HEK293 (cell line): ENCODE results near the gene SLC27A2.

ENCODE experiments used
- CTCF ChIA-PET: fragments of 350-600 bp; formaldehyde crosslinking; extraction: SDS; loops from one replicate; lab custom pipeline; 2021; ENCODE audit warnings: antibody characterized with exemption; lab: Yijun Ruan, JAX
- POLR2A ChIA-PET: fragments of 300-600 bp; formaldehyde crosslinking; extraction: SDS; loops from one replicate; lab custom pipeline; 2020; ENCODE audit warnings: antibody characterized with exemption, inconsistent platforms; lab: Yijun Ruan, JAX
- H3K27ac ChIP-seq: fragments of 200-500 bp; sonication (Bioruptor generic); 2 replicates; pipeline ENCODE4 v1.5.1; 2014; ENCODE audit warnings: low read depth, low read length, control low read depth, inconsistent platforms; ENCODE audit errors: extremely low read depth
- H3K36me3 ChIP-seq, 2 experiments: fragments of 200-500 bp in 1 of 2; sonication (Bioruptor generic) in 1 of 2; 1 replicate in 1 of 2; 2 replicates in 1 of 2; pipeline ENCODE4 v1.5.1; 2014 to 2017; ENCODE audit warnings: inconsistent platforms in 2 of 2, low read length in 2 of 2; ENCODE audit not compliant: control insufficient read depth in 2 of 2, insufficient read depth in 1 of 2
- H3K4me1 ChIP-seq: fragments of 200-500 bp; sonication (Bioruptor generic); 2 replicates; pipeline ENCODE4 v1.5.1; 2014; ENCODE audit warnings: mild to moderate bottlenecking, low read length, inconsistent platforms; ENCODE audit not compliant: control insufficient read depth, insufficient read depth
- H3K4me3 ChIP-seq: 2 replicates; pipeline ENCODE4 v1.5.1; 2011; ENCODE audit warnings: low read depth, mild to moderate bottlenecking, control low read depth, low read length, moderate library complexity
- H3K9me3 ChIP-seq: fragments of 200-500 bp; sonication (Bioruptor generic); 2 replicates; pipeline ENCODE4 v1.5.1; 2014; ENCODE audit warnings: low read depth, low read length, inconsistent platforms; ENCODE audit not compliant: control insufficient read depth, insufficient read depth
- AEBP2 ChIP-seq: fragments of 450-650 bp; formaldehyde crosslinking; IDR thresholded peaks from 2 replicates; pipeline ENCODE4 v1.5.1; 2016; ENCODE audit warnings: missing biosample characterization, missing genetic modification characterization, borderline replicate concordance
- KLF8 ChIP-seq: fragments of 450-650 bp; formaldehyde crosslinking; IDR thresholded peaks from 2 replicates; pipeline ENCODE4 v1.5.1; 2016; ENCODE audit warnings: missing biosample characterization, missing genetic modification characterization
- PRDM4 ChIP-seq: fragments of 450-650 bp; formaldehyde crosslinking; IDR thresholded peaks from 2 replicates; pipeline ENCODE4 v1.5.1; 2017; ENCODE audit warnings: missing biosample characterization, missing genetic modification characterization
- RBAK ChIP-seq: fragments of 450-650 bp; formaldehyde crosslinking; IDR thresholded peaks from 2 replicates; pipeline ENCODE4 v1.5.1; 2016; ENCODE audit warnings: missing biosample characterization, missing genetic modification characterization
- ZBTB49 ChIP-seq: fragments of 450-650 bp; formaldehyde crosslinking; IDR thresholded peaks from 2 replicates; pipeline ENCODE4 v1.5.1; 2016; ENCODE audit warnings: missing biosample characterization, missing genetic modification characterization, low read depth
- ZBTB7A ChIP-seq: fragments of 450-650 bp; formaldehyde crosslinking; IDR thresholded peaks from 2 replicates; pipeline ENCODE4 v1.5.1; 2016; ENCODE audit warnings: low read depth, missing biosample characterization, missing genetic modification characterization
- ZBTB8A ChIP-seq: fragments of 450-650 bp; formaldehyde crosslinking; IDR thresholded peaks from 2 replicates; pipeline ENCODE4 v1.5.1; 2016; ENCODE audit warnings: missing biosample characterization, missing genetic modification characterization
- ZFHX2 ChIP-seq: fragments of 450-650 bp; formaldehyde crosslinking; conservative IDR thresholded peaks from 2 replicates; pipeline ENCODE4 v1.5.1; 2016; ENCODE audit warnings: missing biosample characterization, missing genetic modification characterization
- ZNF140 ChIP-seq: fragments of 450-650 bp; formaldehyde crosslinking; IDR thresholded peaks from 2 replicates; pipeline ENCODE4 v1.5.1; 2016; ENCODE audit warnings: missing biosample characterization, missing genetic modification characterization
- ZNF23 ChIP-seq: fragments of 450-650 bp; formaldehyde crosslinking; IDR thresholded peaks from 2 replicates; pipeline ENCODE4 v1.5.1; 2016; ENCODE audit warnings: missing biosample characterization, missing genetic modification characterization, borderline replicate concordance
- ZNF266 ChIP-seq: fragments of 450-650 bp; formaldehyde crosslinking; IDR thresholded peaks from 2 replicates; pipeline ENCODE4 v1.5.1; 2016; ENCODE audit warnings: missing biosample characterization, missing genetic modification characterization, low read depth
- ZNF366 ChIP-seq: fragments of 450-650 bp; formaldehyde crosslinking; conservative IDR thresholded peaks from 2 replicates; pipeline ENCODE4 v1.5.1; 2016; ENCODE audit warnings: missing biosample characterization, missing genetic modification characterization
- ZNF560 ChIP-seq: fragments of 450-650 bp; formaldehyde crosslinking; IDR thresholded peaks from 2 replicates; pipeline ENCODE4 v1.5.1; 2017; ENCODE audit warnings: missing biosample characterization, missing genetic modification characterization, borderline replicate concordance
- ZNF596 ChIP-seq: fragments of 450-650 bp; IDR thresholded peaks from 2 replicates; pipeline ENCODE4 v1.5.0; 2018; ENCODE audit warnings: missing biosample characterization, mild to moderate bottlenecking, missing genetic modification characterization, moderate library complexity
- ZNF610 ChIP-seq: fragments of 450-650 bp; formaldehyde crosslinking; IDR thresholded peaks from 2 replicates; pipeline ENCODE4 v1.5.1; 2016; ENCODE audit warnings: missing biosample characterization, missing genetic modification characterization, borderline replicate concordance
- ZNF670 ChIP-seq: fragments of 450-650 bp; formaldehyde crosslinking; IDR thresholded peaks from 2 replicates; pipeline ENCODE4 v1.5.1; 2016; ENCODE audit warnings: missing biosample characterization, missing genetic modification characterization, low read depth
- ZNF747 ChIP-seq: fragments of 450-650 bp; formaldehyde crosslinking; IDR thresholded peaks from 2 replicates; pipeline ENCODE4 v1.5.1; 2016; ENCODE audit warnings: missing biosample characterization, missing genetic modification characterization
- ZNF768 ChIP-seq: fragments of 450-650 bp; formaldehyde crosslinking; IDR thresholded peaks from 2 replicates; pipeline ENCODE4 v1.5.1; 2018; ENCODE audit warnings: missing biosample characterization, mild to moderate bottlenecking, missing genetic modification characterization
- ZNF837 ChIP-seq: fragments of 450-650 bp; formaldehyde crosslinking; IDR thresholded peaks from 2 replicates; pipeline ENCODE4 v1.5.1; 2016; ENCODE audit warnings: missing biosample characterization, missing genetic modification characterization
- ZSCAN23 ChIP-seq: fragments of 450-650 bp; formaldehyde crosslinking; IDR thresholded peaks from 2 replicates; pipeline ENCODE4 v1.5.1; 2016; ENCODE audit warnings: missing biosample characterization, missing genetic modification characterization
- ZSCAN4 ChIP-seq: fragments of 450-650 bp; formaldehyde crosslinking; IDR thresholded peaks from 2 replicates; pipeline ENCODE4 v1.5.1; 2017; ENCODE audit warnings: missing biosample characterization, missing genetic modification characterization
- TF ChIP-seq, protein P1 (sequence below): fragments of 450-650 bp; formaldehyde crosslinking; IDR thresholded peaks from 2 replicates; pipeline ENCODE4 v1.5.1; 2016; ENCODE audit warnings: missing biosample characterization, missing genetic modification characterization, low read depth

The SLC27A2 gene

GRCh38 chr15:50257332-50257731 is 75.3 kb downstream of the SLC27A2 start (continued):
- TF ChIP-seq ZNF610 (tag by site-specific recombination) (no peak), ZSCAN4 (no peak), ZBTB49 (tag by site-specific recombination) (no peak), AEBP2 (tag by site-specific recombination) (no peak), ZNF837 (tag by site-specific recombination) (no peak), ZBTB8A (no peak), PRDM4 (no peak), ZNF23 (no peak), ZNF366 (tag by site-specific recombination) (no peak), RBAK (no peak), ZBTB7A (no peak)

- no peaks in the 10 kb centered on the region for H3K9me3 ChIP-seq
- H3K27ac ChIP-seq, result no peak overlapping the region
- CTCF ChIA-PET, result no interaction called here
- no peak overlapping the region for H3K4me3 ChIP-seq
- POLR2A ChIA-PET, result no interaction called here
- H3K36me3 ChIP-seq, result no peaks in the 10 kb centered on the region
- H3K4me1 ChIP-seq, result no peaks in the 10 kb centered on the region
- TF ChIP-seq ZNF266 (tag by site-specific recombination) (no peak), ZNF610 (tag by site-specific recombination) (no peak), ZNF747 (tag by site-specific recombination) (no peak), ZNF596 (tag by site-specific recombination) (no peak), KLF8 (tag by site-specific recombination) (no peak), ZNF670 (tag by site-specific recombination) (no peak), ZSCAN23 (tag by site-specific recombination) (no peak), ZNF768 (tag by site-specific recombination) (no peak), ZNF140 (no peak), ZFHX2 (tag by site-specific recombination) (no peak), ZNF560 (tag by site-specific recombination) (no peak)
- TF ChIP-seq, protein P1, sequence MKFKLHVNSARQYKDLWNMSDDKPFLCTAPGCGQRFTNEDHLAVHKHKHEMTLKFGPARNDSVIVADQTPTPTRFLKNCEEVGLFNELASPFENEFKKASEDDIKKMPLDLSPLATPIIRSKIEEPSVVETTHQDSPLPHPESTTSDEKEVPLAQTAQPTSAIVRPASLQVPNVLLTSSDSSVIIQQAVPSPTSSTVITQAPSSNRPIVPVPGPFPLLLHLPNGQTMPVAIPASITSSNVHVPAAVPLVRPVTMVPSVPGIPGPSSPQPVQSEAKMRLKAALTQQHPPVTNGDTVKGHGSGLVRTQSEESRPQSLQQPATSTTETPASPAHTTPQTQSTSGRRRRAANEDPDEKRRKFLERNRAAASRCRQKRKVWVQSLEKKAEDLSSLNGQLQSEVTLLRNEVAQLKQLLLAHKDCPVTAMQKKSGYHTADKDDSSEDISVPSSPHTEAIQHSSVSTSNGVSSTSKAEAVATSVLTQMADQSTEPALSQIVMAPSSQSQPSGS (tag by site-specific recombination), result no peak
These were observed 75.9 kb downstream of the SLC27A2 start for GRCh38 chr15:50257924-50258323.
